Stomach smooth muscle (tissue), 2 donors: ENCODE results near the gene SLC13A2.
"Not testable (repeated sequence)": the region's sequence is repeated elsewhere in the genome, so short reads cannot be mapped to it uniquely, and the experiment has no call there.

Source experiments
- H3K27ac ChIP-seq: one replicate; pipeline ENCODE4 v1.7.0; 2013; ENCODE audit warnings: mild to moderate bottlenecking, low read length, inconsistent platforms
- H3K27me3 ChIP-seq, 2 donors: one replicate each; pipeline ENCODE4 v1.7.0; 2013; ENCODE audit warnings: low read length in 2 of 2; ENCODE audit not compliant: insufficient read depth in 2 of 2, control insufficient read depth in 1 of 2
- H3K36me3 ChIP-seq, 2 donors: one replicate each; pipeline ENCODE4 v1.7.0; 2013; ENCODE audit warnings: low read length in 2 of 2; ENCODE audit not compliant: control insufficient read depth in 2 of 2, insufficient read depth in 2 of 2
- H3K4me1 ChIP-seq: one replicate; pipeline ENCODE4 v1.7.0; 2013; ENCODE audit warnings: low read length; ENCODE audit not compliant: control insufficient read depth, insufficient read depth
- H3K4me3 ChIP-seq, 2 donors: one replicate each; pipeline ENCODE4 v1.7.0; 2013; ENCODE audit warnings: low read length in 2 of 2
- H3K9ac ChIP-seq, 2 donors: one replicate each; pipeline ENCODE4 v1.7.0; 2013; ENCODE audit warnings: low read length in 2 of 2, mild to moderate bottlenecking in 1 of 2
- H3K9me3 ChIP-seq, 2 donors: one replicate each; pipeline ENCODE4 v1.7.0; 2013; ENCODE audit warnings: low read length in 2 of 2; ENCODE audit not compliant: control insufficient read depth in 2 of 2
- donor health status: healthy.
- donor health status: Pancreatic carcinoma.

SLC13A2 gene

GRCh38 chr17:28473542-28473941 is at the start of gene SLC13A2:
Gene SLC13A2 (plus strand): TSS chr17:28473644. CDS start chr17:28473713, 69 bp downstream.
- H3K4me3 ChIP-seq = no peak within 1 kb of the TSS
- H3K36me3 ChIP-seq = no peaks in the 10 kb centered on the region
- peaks cover 2 to 8% of the 10 kb centered on the region in 2 donors for H3K27me3 ChIP-seq
- no peak within 1 kb of the TSS for H3K9ac ChIP-seq
- H3K4me1 ChIP-seq = no peaks in the 10 kb centered on the region
- H3K27ac ChIP-seq = no peak within 1 kb of the TSS
- no peaks in the 10 kb centered on the region for H3K9me3 ChIP-seq

- Histone ChIP-seq H3K36me3 (no peaks in the 10 kb centered on the region), H3K4me1 (no peaks in the 10 kb centered on the region), H3K9ac (no peak overlapping the region), H3K9me3 (no peaks in the 10 kb centered on the region), H3K4me3 (no peak overlapping the region), H3K27me3 (peaks cover 0 to 6% of the 10 kb centered on the region in 2 donors), H3K27ac (no peak overlapping the region)
Measured at GRCh38 chr17:28425206-28425605, 48.2 kb upstream of the SLC13A2 start.

- no peaks in the 10 kb centered on the region for H3K9me3 ChIP-seq
- no peak overlapping the region for H3K9ac ChIP-seq
- H3K4me3 ChIP-seq = no peak overlapping the region
- H3K27me3 ChIP-seq = peaks cover 0 to 6% of the 10 kb centered on the region in 2 donors
- H3K27ac ChIP-seq = no peak overlapping the region
- H3K4me1 ChIP-seq = no peaks in the 10 kb centered on the region
- H3K36me3 ChIP-seq = no peaks in the 10 kb centered on the region
Measured at GRCh38 chr17:28426081-28426519, 47.3 kb upstream of the SLC13A2 start.

- no peak overlapping the region for H3K27ac ChIP-seq
- no peak overlapping the region for H3K9ac ChIP-seq
- peaks cover 0 to 6% of the 10 kb centered on the region in 2 donors for H3K27me3 ChIP-seq
- H3K4me3 ChIP-seq = no peak overlapping the region
- H3K36me3 ChIP-seq = no peaks in the 10 kb centered on the region
- H3K4me1 ChIP-seq = no peaks in the 10 kb centered on the region
- no peaks in the 10 kb centered on the region for H3K9me3 ChIP-seq
Measured at GRCh38 chr17:28427371-28427770, 46.1 kb upstream of the SLC13A2 start.

- not testable (repeated sequence) for H3K27ac ChIP-seq, H3K27me3 ChIP-seq, H3K4me3 ChIP-seq, H3K36me3 ChIP-seq, H3K4me1 ChIP-seq, H3K9ac ChIP-seq, H3K9me3 ChIP-seq
Measured at GRCh38 chr17:28427982-28428381, 45.5 kb upstream of the SLC13A2 start.

GRCh38 chr17:28433721-28434120 is 39.7 kb upstream of the SLC13A2 start:
- Histone ChIP-seq H3K9me3 (no peaks in the 10 kb centered on the region), H3K9ac (no peak overlapping the region), H3K36me3 (no peaks in the 10 kb centered on the region), H3K4me1 (no peaks in the 10 kb centered on the region), H3K27ac (no peak overlapping the region), H3K4me3 (no peak overlapping the region), H3K27me3 (peaks cover 0 to 2% of the 10 kb centered on the region in 2 donors)

- H3K9ac ChIP-seq, H3K9me3 ChIP-seq, H3K27me3 ChIP-seq, H3K36me3 ChIP-seq, H3K4me1 ChIP-seq, H3K27ac ChIP-seq, H3K4me3 ChIP-seq: not testable (repeated sequence)
Measured at GRCh38 chr17:28434326-28434725, 39.1 kb upstream of the SLC13A2 start.

- H3K36me3 ChIP-seq = no peaks in the 10 kb centered on the region
- H3K27ac ChIP-seq = no peak overlapping the region
- H3K4me1 ChIP-seq = no peaks in the 10 kb centered on the region
- no peaks in the 10 kb centered on the region for H3K9me3 ChIP-seq
- H3K9ac ChIP-seq = no peak overlapping the region
- H3K4me3 ChIP-seq = no peak overlapping the region
- no peaks in the 10 kb centered on the region for H3K27me3 ChIP-seq
Measured at GRCh38 chr17:28443901-28444638, 29.4 kb upstream of the SLC13A2 start.

- H3K27me3 ChIP-seq = no peaks in the 10 kb centered on the region
- no peaks in the 10 kb centered on the region for H3K9me3 ChIP-seq
- H3K4me1 ChIP-seq = no peaks in the 10 kb centered on the region
- no peak overlapping the region for H3K9ac ChIP-seq
- no peak overlapping the region for H3K27ac ChIP-seq
- no peak overlapping the region for H3K4me3 ChIP-seq
- no peaks in the 10 kb centered on the region for H3K36me3 ChIP-seq
Measured at GRCh38 chr17:28446716-28447395, 26.6 kb upstream of the SLC13A2 start.

GRCh38 chr17:28447396-28447760 is 26.1 kb upstream of the SLC13A2 start:
- no peaks in the 10 kb centered on the region for H3K27me3 ChIP-seq
- H3K4me1 ChIP-seq = no peaks in the 10 kb centered on the region
- H3K36me3 ChIP-seq = no peaks in the 10 kb centered on the region
- no peak overlapping the region for H3K9ac ChIP-seq
- H3K27ac ChIP-seq = no peak overlapping the region
- no peaks in the 10 kb centered on the region for H3K9me3 ChIP-seq
- H3K4me3 ChIP-seq = no peak overlapping the region

GRCh38 chr17:28449859-28450258 is 23.6 kb upstream of the SLC13A2 start:
- H3K9me3 ChIP-seq = no peaks in the 10 kb centered on the region
- no peak overlapping the region for H3K4me3 ChIP-seq
- no peaks in the 10 kb centered on the region for H3K27me3 ChIP-seq
- no peaks in the 10 kb centered on the region for H3K4me1 ChIP-seq
- H3K27ac ChIP-seq = no peak overlapping the region
- no peak overlapping the region for H3K9ac ChIP-seq
- H3K36me3 ChIP-seq = no peaks in the 10 kb centered on the region
